Breast epithelium (tissue), 4 donors: ENCODE measurements around the gene PRTFDC1. TPM values are rescaled to one million over a fixed set of nuclear protein-coding genes. Genes with fewer than 3 reads are reported as not detected.
A peak's percentile ranks its signal among the peaks of the same experiment; 100 is the strongest.

Experiments
- DNase-seq, 2 donors: peaks; one replicate each; pipeline ENCODE4 v3.0.0-alpha.2; 2019; ENCODE audit warnings: low spot score in 2 of 2
- H3K27ac ChIP-seq, 2 donors: fragments of 200-600 bp; sonication (generic) in 1 of 2; one replicate each; pipeline ENCODE4 v1.5.1; 2016 to 2019; ENCODE audit warnings: mild to moderate bottlenecking in 1 of 2
- H3K27me3 ChIP-seq, 2 donors: fragments of 200-600 bp; sonication (generic) in 1 of 2; one replicate each; pipeline versions ENCODE4 v1.5.1 to v1.6.0; 2017 to 2019; ENCODE audit warnings: control low read depth in 1 of 2, mild to moderate bottlenecking in 1 of 2
- H3K36me3 ChIP-seq: fragments of 200-600 bp; one replicate; pipeline ENCODE4 v1.5.1; 2019
- H3K4me1 ChIP-seq, 2 donors: fragments of 200-600 bp; sonication (generic); one replicate each; pipeline ENCODE4 v1.5.1; 2016 to 2019; ENCODE audit warnings: control low read depth in 1 of 2
- H3K4me3 ChIP-seq, 3 donors: fragments of 200-600 bp; sonication (generic); 1 replicate in 2 of 3; 2 replicates in 1 of 3; pipeline ENCODE4 v1.5.1; 2016 to 2019; ENCODE audit warnings: mild to moderate bottlenecking in 3 of 3, moderate library complexity in 2 of 3
- H3K9me3 ChIP-seq, 2 donors: fragments of 200-600 bp; sonication (generic) in 1 of 2; one replicate each; pipeline ENCODE4 v1.5.1; 2016 to 2019; ENCODE audit warnings: control low read depth in 1 of 2
- CTCF ChIP-seq, 3 donors: fragments of 450-650 bp; IDR thresholded peaks; one replicate each; pipeline ENCODE4 v1.5.1; 2016 to 2017; ENCODE audit warnings: antibody characterized with exemption in 3 of 3, mild to moderate bottlenecking in 3 of 3, moderate library complexity in 3 of 3
- POLR2A ChIP-seq: fragments of 450-650 bp; IDR thresholded peaks from one replicate; pipeline ENCODE4 v1.6.1; 2016; ENCODE audit warnings: antibody characterized with exemption, mild to moderate bottlenecking, moderate library complexity
- POLR2AphosphoS5 ChIP-seq, 3 donors: sonication (generic); formaldehyde crosslinking; IDR thresholded peaks; one replicate each; pipeline ENCODE4 v1.6.1; 2017; ENCODE audit warnings: antibody characterized with exemption in 3 of 3
- intact Hi-C: fragments of 100-400 bp; cut with DNase I; formaldehyde crosslinking; loops from one replicate; pipeline ENCODE4 v1.15.1; 2023; ENCODE audit warnings: low total_unique reads
- total RNA-seq, 3 donors: library from RNA; depleted of rRNA; stranded (reverse); fragments of >200 nt; gene quantifications; one replicate each; pipeline ENCODE4 v1.1.0, GENCODE V29; 2016

PRTFDC1 gene
- total RNA-seq, 3 donors from 2014 or later = 2.6 to 6.6 (median 3.3) TPM

GRCh38 chr10:24874133-24874532 lies 78.3 kb downstream of the PRTFDC1 start:
- no peaks in the 10 kb centered on the region for H3K27me3 ChIP-seq
- no peaks in the 10 kb centered on the region for H3K9me3 ChIP-seq
- no peak for TF ChIP-seq POLR2AphosphoS5 (IDR thresholded peaks at IDR 0.05)
- TF ChIP-seq CTCF (IDR thresholded peaks at IDR 0.05) = no peak
- no peak for TF ChIP-seq POLR2A
- peak overlapping the region in 1 of 2 donors; percentile 69 for H3K27ac ChIP-seq
- DNase-seq = no peak
- no peaks in the 10 kb centered on the region for H3K36me3 ChIP-seq
- H3K4me1 ChIP-seq = no peaks in the 10 kb centered on the region
- no peak overlapping the region for H3K4me3 ChIP-seq
- intact Hi-C loops = no loop called here

GRCh38 chr10:24873281-24873683 lies 79.1 kb downstream of the PRTFDC1 start:
- no peak overlapping the region for H3K4me3 ChIP-seq
- TF ChIP-seq CTCF (IDR thresholded peaks at IDR 0.05) = no peak
- TF ChIP-seq POLR2AphosphoS5 (IDR thresholded peaks at IDR 0.05) = peak in 2 of 3 donors; percentile 25 to 69
- DNase-seq = peak in 1 of 2 donors; percentile 30
- H3K36me3 ChIP-seq = no peaks in the 10 kb centered on the region
- H3K27me3 ChIP-seq = no peaks in the 10 kb centered on the region
- peak overlapping the region; percentile 69 to 84 for H3K27ac ChIP-seq
- intact Hi-C loops = no loop called here
- H3K4me1 ChIP-seq = no peaks in the 10 kb centered on the region
- no peaks in the 10 kb centered on the region for H3K9me3 ChIP-seq

DNA sequence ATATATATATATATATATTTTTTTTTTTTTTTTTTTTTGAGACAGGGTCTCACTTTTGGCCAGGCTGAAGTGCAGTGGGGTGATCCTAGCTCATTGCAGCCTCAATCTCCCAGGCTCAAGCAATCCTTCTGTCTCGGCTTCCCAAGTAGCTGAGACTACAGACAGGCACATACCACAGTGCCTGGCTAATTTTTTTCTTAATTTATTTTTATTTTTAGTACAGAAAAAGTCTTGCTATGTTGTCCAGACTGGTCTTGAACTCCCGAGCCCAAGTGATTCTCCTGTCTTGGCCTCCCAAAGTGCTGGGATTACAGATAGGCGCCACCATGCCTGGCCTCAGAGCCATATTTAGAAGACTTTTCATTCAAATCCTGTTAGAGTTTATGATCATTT lies 79.6 kb downstream of the PRTFDC1 start:
- intact Hi-C loops = no loop called here
- Histone ChIP-seq H3K9me3 (no peaks in the 10 kb centered on the region), H3K27ac (peak overlapping the region; percentile 69 to 84), H3K4me3 (no peak overlapping the region), H3K27me3 (no peaks in the 10 kb centered on the region), H3K36me3 (no peaks in the 10 kb centered on the region), H3K4me1 (no peaks in the 10 kb centered on the region)
- DNase-seq = no peak
- TF ChIP-seq CTCF (IDR thresholded peaks at IDR 0.05) = no peak
- TF ChIP-seq POLR2AphosphoS5 (IDR thresholded peaks at IDR 0.05) = no peak
- no peak for TF ChIP-seq POLR2A

GRCh38 chr10:24872049-24872789 lies 80.2 kb downstream of the PRTFDC1 start:
- TF ChIP-seq POLR2AphosphoS5 (IDR thresholded peaks at IDR 0.05) (no peak), CTCF (IDR thresholded peaks at IDR 0.05) (no peak), POLR2A (no peak)
- intact Hi-C loops = no loop called here
- no peak overlapping the region for H3K4me3 ChIP-seq

GRCh38 chr10:24871011-24871935 lies 81.1 kb downstream of the PRTFDC1 start:
- no peaks in the 10 kb centered on the region for H3K36me3 ChIP-seq
- H3K27me3 ChIP-seq = no peaks in the 10 kb centered on the region
- no peak overlapping the region for H3K4me3 ChIP-seq
- no peaks in the 10 kb centered on the region for H3K9me3 ChIP-seq
- no peaks in the 10 kb centered on the region for H3K4me1 ChIP-seq
- peak overlapping the region in 1 of 2 donors; percentile 51 for H3K27ac ChIP-seq
- TF ChIP-seq POLR2A = no peak
- TF ChIP-seq POLR2AphosphoS5 (IDR thresholded peaks at IDR 0.05) = no peak
- TF ChIP-seq CTCF (IDR thresholded peaks at IDR 0.05) = no peak
- no peak for DNase-seq
- intact Hi-C loops = no loop called here

More at GRCh38 chr10:24872049-24872789, 80.2 kb downstream of the PRTFDC1 start:
- Histone ChIP-seq H3K4me1 (no peaks in the 10 kb centered on the region), H3K9me3 (no peaks in the 10 kb centered on the region), H3K36me3 (no peaks in the 10 kb centered on the region), H3K27me3 (no peaks in the 10 kb centered on the region), H3K27ac (peak overlapping the region in 1 of 2 donors; percentile 52)
- DNase-seq = no peak
